ENCODE measurements around the gene FBXO42.
A peak's percentile ranks its signal among the peaks of the same experiment; 100 is the strongest.
"Not testable (repeated sequence)": the region's sequence is repeated elsewhere in the genome, so short reads cannot be mapped to it uniquely, and the experiment has no call there.

Gene FBXO42

DNA sequence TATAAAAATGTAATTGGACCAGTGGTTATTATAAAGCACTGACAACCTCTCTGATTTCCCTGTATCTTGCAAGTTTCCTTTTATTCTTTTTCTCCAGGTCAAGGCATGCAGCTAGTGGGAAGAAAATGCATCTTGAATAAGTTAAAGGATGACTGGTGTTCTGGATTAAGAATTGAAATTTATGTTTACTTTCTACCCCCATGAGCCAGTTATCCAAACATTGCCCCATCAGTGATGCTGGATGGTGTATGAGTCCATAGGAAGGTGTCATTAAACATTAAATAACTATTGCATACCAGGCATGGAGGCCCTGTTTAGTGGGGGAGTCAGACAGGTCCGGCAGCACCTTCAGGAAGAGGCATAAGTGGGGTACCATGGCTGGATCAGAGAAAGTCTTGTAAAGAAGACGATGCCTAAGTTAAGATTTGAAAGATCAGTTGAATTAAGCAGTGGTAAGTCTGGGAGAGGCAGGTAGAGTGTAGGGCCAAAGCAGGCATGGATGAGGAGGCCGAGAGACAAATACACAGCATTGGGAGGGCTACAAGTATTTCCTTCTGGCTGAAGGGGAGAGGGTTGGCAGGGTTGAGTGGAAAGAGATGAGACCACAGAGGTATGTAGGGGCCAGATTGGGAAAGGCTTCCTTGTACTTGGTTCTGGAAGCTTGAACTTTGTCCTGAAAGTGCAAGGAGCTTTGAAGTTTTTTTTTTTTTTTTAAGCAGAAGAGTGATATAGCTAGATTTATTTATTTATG is 20.4 kb upstream of the FBXO42 start:
- no peak for DNase-seq (ENCODE audit: low spot score)

GRCh38 chr1:16371725-16372124 is 19.4 kb upstream of the FBXO42 start:
- DNase-seq (ENCODE audit: low spot score): peak; percentile 75

- no peak for DNase-seq (ENCODE audit: low spot score)
Measured at GRCh38 chr1:16369821-16370220, 17.5 kb upstream of the FBXO42 start.

DNA sequence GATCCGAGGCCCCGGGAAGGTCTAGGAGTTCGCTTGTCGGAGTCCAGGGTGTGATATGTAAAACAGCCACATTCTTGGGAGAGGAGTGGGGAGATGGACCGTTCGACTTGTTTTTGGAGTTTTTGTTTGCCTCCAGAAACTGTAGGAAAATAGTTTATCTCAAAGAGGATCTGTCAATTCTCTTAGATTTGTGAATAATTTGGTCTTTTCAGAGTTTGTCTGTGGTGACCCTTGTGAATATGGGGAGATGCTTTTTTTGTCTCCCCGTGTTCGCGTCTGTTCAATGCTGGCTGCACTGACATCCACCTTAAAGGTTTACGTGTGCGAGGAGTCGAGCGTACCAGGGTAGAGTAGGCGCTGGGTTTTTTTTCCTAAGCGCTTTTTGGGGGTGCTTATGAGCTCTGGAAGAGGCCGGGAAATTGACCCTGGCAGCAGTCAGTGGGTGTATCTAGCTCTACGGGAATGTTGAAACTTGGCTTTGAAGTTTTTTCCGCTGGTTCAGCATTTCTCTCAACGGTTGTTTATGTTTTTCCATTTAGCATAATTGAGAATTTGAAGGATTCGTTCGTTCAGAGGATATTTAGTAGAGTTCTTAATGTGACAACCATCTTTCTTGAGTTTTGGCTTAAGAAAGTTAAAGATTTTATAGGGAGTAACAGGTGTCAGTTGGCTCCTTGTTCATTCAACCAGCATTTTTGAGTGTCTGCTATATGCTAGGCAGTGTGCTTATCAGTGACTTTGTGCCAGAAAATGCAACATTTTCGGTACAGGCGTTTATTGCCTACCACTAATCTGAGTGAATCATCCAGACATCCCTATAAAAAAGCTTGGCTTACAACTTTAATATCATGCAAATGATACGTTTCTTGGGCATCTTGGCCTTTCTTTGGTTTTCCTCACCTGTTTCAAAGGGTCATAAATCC is 15.9 kb upstream of the FBXO42 start:
- no peak for DNase-seq (ENCODE audit: low spot score)

DNA sequence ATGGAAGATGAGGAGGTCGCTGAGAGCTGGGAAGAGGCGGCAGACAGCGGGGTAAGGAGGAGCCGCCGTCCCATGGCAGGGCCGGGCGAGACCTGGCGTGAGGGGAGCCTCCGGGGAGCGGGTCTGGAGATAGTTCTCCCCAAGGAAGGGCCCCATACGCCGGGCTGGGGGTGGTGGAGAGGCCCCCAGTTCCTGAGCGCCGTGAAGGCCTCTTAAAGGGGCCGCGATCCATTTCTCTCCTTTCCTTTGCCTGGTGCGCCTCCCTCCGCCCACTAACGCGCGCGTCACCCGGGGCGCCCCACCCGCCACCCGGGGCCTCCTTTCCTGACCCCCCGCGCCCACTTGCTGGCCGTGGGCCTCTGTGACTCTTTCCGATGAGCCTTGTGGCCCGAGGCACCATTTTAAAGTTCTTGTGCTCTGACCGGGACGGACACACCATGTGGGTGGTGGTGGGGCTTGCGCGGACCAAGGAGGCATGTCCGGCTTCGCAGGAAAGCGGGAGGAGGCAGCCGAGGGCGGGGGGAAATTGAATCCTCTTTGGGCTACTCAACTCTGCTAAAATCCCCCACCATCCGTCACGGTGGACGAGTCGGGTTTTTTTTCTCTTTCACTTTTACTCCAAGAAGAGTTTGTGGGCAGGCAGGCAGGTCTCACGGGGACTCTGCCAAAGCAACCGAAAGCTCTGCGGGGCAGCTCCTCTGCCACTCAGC is 15.1 kb upstream of the FBXO42 start:
- peak; percentile 85 for DNase-seq (ENCODE audit: low spot score)

DNA sequence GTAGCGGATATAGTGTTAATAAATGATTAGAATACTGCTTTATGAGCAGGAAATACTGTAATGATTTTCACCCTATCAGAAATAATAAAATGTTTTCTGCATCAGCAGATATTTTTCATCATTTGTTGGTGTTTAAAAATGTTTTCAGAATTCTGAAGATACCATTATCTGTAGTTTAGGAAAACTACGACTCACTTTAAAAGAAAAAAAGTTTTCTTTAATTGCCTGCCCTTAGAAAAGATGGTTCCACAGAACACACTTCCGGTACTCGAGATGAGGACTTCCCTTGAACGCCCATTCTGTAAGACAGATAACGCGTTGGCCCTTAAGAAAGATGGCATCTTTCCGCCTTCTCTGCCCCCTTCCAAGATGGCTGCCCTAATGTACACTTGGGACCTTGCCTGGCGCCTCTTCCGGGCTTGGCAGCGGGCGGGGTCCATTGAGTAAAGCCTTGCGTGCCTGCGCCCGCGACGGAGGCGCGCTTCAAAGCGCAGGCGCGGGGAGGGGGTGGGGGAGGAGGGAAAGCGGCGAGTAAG is 14.5 kb upstream of the FBXO42 start, which contains the start of gene SZRD1:
Gene SZRD1, plus strand, starts transcription at position 521 of the 536 bp plus-strand sequence. CDS start 16 bp downstream, outside the sequence.
- peak; percentile 99 for DNase-seq (ENCODE audit: low spot score)

DNA sequence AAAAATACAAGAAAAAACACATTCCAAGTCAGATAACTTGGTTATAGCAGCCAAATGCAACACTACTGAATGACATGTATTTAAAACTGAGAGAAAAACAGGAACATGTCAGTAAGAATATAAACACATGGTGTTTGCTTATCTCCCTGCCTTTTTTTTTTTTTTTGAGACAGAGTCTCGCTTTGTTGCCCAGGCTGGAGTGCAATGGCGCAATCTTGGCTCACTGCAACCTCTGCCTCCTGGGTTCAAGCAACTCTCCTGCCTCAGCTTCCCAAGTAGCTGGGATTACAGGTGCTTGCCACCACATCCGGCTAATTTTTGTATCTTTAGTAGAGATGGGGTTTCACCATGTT is 12.8 kb upstream of the FBXO42 start:
- not testable (repeated sequence) for DNase-seq (ENCODE audit: low spot score)

DNA sequence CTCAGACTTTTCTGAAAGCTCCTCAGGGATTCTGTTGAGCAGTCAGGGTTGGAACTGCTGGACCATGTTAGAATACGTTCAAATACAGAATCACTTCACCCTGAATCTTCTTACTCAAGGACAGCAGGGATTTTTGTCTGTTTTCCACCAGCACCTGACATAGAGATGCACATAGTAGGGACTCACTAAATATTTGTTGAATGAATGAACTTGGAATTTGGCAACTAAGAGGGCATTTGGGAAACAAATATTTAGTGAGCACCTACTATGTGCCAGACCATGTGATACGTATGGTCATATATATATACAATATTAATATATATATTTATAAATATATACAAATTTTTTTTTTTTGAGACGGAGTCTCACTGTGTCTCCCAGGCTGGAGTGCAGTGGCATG is 4.6 kb upstream of the FBXO42 start:
- DNase-seq (ENCODE audit: low spot score): no peak

- DNase-seq (ENCODE audit: low spot score): no peak
Measured at GRCh38 chr1:16354619-16355018, 2.3 kb upstream of the FBXO42 start.

DNA sequence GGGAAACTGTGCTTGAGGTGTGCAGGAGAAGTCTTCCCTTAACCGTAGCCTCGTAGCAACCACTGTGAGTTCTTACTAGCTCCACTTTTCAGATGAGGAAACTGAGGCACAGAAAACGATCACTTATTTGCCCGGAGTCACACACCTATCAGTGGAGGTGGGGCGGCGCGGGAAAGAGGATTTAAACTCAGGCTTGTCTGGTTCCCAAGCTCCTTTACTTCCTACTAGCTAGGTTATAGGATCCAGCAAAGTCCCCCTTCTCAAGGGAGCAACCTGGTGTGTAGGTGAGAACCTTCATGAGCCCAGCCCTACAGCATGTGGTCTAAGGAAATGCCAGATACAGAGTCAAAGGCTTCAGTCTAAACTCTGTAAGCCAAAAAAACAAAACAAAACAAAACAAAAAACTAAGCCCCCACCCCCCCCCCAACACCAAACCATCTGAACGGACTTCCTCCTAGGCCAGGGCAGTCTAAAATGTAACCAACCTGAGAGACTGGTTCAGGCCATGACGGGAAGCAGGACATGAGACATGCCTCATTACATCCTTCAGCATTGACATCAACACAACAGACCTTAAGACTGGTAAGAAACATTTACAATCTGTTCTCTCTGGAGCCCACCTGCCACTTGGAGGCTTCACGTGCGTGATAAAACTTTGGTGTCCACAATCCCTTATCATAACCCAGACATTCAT is 709 bp upstream of the FBXO42 start:
- DNase-seq (ENCODE audit: low spot score): no peak

- DNase-seq (ENCODE audit: low spot score): no peak
Measured at GRCh38 chr1:16351456-16351993, 755 bp downstream of the FBXO42 start.

DNA sequence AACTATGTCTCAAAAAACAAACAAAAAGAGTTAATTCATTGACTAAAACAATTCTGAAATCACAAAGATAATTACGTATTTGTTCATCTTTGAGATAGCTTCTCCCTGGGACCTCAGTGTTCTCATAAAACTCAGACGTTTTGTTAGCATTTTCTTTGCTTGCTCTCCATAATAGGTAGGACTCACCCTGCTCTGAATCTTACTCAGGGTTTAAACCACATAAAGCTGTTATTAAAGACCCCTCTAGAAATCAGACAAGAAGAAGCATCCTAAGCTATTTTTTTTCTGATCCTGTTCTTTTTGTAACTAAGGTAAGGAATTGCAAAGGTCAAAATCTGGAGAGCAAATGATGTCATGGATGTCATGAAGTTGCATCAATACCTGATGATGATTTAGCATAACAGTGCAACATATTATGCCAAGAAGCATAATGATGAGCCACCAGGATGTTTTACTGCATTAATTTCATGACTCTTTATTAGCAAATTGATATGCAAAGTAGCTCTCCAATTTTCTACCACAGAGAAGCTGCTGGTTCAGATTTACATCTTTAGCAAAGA is 2.4 kb downstream of the FBXO42 start:
- no peak for DNase-seq (ENCODE audit: low spot score)

- DNase-seq (ENCODE audit: low spot score): no peak
Measured at GRCh38 chr1:16348414-16349182, 3.7 kb downstream of the FBXO42 start.

- DNase-seq (ENCODE audit: low spot score): not testable (repeated sequence)
Measured at GRCh38 chr1:16343276-16343675, 9.0 kb downstream of the FBXO42 start.

- DNase-seq (ENCODE audit: low spot score): no peak
Measured at GRCh38 chr1:16342331-16343062, 9.8 kb downstream of the FBXO42 start.

GRCh38 chr1:16340673-16341072 is 11.6 kb downstream of the FBXO42 start:
- no peak for DNase-seq (ENCODE audit: low spot score)

DNA sequence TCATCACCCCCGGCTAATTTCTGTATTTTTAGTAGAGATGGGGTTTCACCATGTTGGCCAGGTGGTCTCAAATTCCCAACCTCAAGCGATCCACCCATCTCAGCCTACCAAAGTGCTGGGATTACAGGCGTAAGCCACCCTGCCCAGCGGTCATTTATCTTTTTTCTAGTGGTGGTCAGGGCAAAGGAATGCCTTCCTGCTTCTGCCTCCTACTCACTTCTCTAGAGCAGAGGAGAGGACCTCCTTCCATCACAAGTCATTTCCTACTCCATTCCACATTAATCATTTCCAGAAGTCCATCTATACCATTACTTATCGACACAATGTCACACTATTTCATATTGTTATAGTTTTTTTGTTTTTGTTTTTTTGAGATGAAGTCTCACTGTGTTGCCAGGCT is 13.3 kb downstream of the FBXO42 start:
- DNase-seq (ENCODE audit: low spot score): no peak

DNA sequence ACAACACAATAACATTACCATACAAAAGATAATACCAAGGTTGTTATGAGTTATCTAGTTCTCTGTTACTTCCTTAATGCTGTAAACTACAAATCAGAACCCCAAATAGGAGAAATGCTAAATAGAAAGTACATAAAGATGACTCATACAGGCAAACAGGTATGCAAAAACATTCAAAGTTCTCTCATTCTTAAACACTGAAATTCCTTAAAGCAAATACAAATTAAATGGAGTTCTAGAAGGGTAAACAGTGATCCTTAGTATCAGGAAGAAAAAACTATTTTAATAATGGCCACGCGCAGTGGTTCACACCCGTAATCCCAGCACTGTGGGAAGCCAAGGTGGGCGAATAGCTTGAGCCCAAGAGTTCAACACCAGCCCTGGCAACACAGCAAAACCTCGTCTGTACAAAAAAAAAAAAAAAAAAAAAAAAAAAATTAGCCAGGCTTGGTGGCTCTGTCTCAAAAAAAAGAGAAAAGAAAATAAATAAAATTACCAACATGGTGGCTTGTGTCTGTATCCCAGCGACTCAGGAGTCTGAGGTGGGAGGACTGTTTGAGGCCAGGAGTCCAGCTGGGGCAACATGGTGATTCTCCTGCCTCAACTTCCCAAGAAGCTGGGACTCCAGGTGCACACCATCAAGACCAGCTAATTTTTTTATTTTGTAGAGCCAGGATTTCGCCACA is 17.5 kb downstream of the FBXO42 start:
- DNase-seq (ENCODE audit: low spot score): no peak

GRCh38 chr1:16326833-16327404 is 25.4 kb downstream of the FBXO42 start:
- no peak for DNase-seq (ENCODE audit: low spot score)

Measured in CD4-positive, alpha-beta T cell treated with Interleukin-2 at 100 ng/mL for 4 hours (primary cell).